AG04449 (cell line): ENCODE data around the gene PTPRM.
"Not testable (repeated sequence)": the region's sequence is repeated elsewhere in the genome, so short reads cannot be mapped to it uniquely, and the experiment has no call there.

ENCODE experiments used
- CTCF ChIA-PET: fragments of 350-600 bp; formaldehyde crosslinking; extraction: SDS; loops from one replicate; lab custom pipeline; 2021; ENCODE audit warnings: antibody characterized with exemption; lab: Yijun Ruan, JAX
- POLR2A ChIA-PET: fragments of 400-600, 350-600 bp; formaldehyde crosslinking; extraction: SDS; loops from one replicate; lab custom pipeline; 2020; ENCODE audit warnings: antibody characterized with exemption, inconsistent platforms; lab: Yijun Ruan, JAX
- DNase-seq: peaks from one replicate; pipeline ENCODE4 v3.0.0-alpha.2; 2010; ENCODE audit warnings: low read depth, low spot score
- H3K4me3 ChIP-seq: 2 replicates; pipeline ENCODE4 v1.5.1; 2011; ENCODE audit warnings: low read depth, mild to moderate bottlenecking, control low read depth, low read length
- CTCF ChIP-seq: IDR thresholded peaks from one replicate; pipeline ENCODE4 v1.5.1; 2011; ENCODE audit warnings: mild to moderate bottlenecking, moderate library complexity, low read length, control low read depth, inconsistent platforms; ENCODE audit not compliant: insufficient read depth; ENCODE audit errors: missing control alignments

The PTPRM gene

GRCh38 chr18:7953095-7953958 is 386.2 kb downstream of the PTPRM start:
- no peak overlapping the region for H3K4me3 ChIP-seq
- TF ChIP-seq CTCF: no peak
- POLR2A ChIA-PET: no interaction called here
- CTCF ChIA-PET: no interaction called here
- DNase-seq: no peak

DNA sequence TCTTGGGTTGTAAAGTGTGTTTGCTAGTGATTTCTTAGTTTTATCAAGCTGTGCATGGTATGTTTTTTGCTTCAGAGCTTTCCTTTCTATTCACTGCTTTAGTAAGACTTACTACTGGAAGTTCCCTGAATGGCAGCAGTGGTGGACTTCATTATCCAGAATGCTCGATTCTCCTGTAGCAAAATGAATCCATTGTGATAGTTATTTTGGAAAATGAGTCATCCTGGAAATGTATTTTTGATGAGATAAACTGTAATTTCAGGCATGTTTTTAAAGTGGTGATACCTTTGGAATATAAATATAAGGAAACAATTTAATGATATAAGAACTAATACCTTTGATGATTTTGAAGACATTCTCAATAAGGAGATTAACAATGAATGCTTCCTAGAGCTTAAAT is 387.1 kb downstream of the PTPRM start:
- ChIA-PET POLR2A (interaction anchor here (0.6 kb wide), 1 partner anchor 1129 kb away, joined by 3 read pairs; no protein-coding TSS in a partner anchor), CTCF (no interaction called here)
- no peak overlapping the region for H3K4me3 ChIP-seq
- TF ChIP-seq CTCF: no peak
- no peak for DNase-seq

DNA sequence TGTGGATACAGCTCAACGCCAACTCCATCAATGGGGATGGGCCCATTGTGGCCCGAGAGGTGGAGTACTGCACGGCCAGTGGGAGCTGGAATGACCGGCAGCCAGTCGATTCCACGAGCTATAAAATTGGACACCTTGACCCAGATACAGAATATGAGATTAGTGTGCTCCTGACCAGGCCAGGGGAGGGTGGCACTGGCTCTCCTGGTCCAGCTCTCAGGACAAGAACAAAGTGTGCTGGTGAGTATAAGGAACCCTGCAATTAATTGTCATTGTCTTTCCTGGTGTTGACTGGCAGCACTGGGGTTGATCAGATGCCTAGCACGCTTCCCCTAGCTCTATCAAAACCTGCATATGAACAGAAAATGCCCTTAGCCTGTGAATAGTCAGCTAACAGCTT is 388.1 kb downstream of the PTPRM start:
- POLR2A ChIA-PET: interaction anchor here (0.6 kb wide), 1 partner anchor 139 kb away, joined by 3 read pairs; no protein-coding TSS in a partner anchor
- no peak for DNase-seq
- no peak overlapping the region for H3K4me3 ChIP-seq
- TF ChIP-seq CTCF: no peak
- CTCF ChIA-PET: interaction anchor here (1.3 kb wide), 1 partner anchor 24 kb away, joined by 3 read pairs; no protein-coding TSS in a partner anchor

DNA sequence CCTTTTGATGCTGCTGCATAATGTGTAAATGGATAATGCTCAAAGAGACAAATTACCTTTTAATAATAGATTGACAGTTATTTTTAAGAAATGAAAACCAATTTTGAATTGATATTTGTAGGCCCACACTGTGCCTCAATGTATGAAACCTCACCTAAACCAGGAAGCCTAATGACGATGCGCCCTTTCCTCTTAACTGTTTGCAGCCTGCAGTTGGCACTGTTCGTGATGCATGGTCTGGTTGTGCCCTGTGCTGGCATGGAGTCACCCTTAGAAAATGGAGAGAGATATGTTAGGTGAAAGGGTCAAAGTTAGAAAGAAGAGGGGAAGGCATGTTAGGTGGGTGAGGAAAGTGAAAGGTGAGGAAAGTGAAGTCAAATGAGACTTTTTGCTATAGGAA is 390.2 kb downstream of the PTPRM start:
- ChIA-PET POLR2A (no interaction called here), CTCF (interaction anchor here (0.6 kb wide), 1 partner anchor 1244 kb away, joined by 3 read pairs; no protein-coding TSS in a partner anchor)
- DNase-seq: no peak
- no peak for TF ChIP-seq CTCF
- no peak overlapping the region for H3K4me3 ChIP-seq

DNA sequence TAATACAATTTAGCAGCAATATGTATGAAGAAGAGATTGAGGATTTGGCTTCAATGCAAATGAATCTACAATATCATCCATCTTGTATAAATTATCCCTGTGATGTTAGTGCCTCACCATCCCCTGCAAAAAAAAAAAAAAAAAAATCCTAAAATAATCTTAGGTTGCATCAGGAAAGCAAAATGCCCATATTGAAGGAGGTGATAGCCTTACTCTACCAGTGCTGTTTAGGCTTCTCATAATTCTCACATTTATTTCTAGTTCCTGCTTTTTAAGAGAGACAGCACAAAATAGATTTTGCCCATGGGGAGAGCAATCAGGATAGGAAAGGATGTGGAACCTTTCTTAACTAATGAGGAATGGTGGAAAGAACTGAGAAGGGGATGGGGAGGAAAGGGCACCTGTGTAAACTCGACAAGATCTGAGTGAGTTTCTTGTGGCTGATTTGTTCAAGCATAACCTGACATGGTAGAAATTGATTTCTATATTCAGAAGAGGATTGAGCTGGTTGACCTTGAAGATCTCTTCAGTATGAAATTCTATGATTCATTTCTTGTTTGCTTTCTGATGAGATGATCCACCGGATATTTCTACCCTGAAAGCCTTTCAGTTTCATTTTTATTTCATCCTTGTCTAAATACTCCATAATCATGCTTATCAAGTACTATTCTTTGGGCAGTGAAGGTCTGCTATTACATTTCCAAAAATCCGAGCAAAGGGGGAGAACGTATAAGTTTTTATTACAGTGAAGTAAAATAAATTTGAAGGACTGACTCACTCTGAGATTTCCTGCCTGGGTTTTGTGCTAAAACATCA is 391.2 kb downstream of the PTPRM start:
- no peak for TF ChIP-seq CTCF
- H3K4me3 ChIP-seq: peak overlapping the region; percentile 31
- no peak for DNase-seq
- CTCF ChIA-PET: no interaction called here
- POLR2A ChIA-PET: no interaction called here

- H3K4me3 ChIP-seq: no peak overlapping the region; the same call in 1 of the 2 replicates
- DNase-seq: no peak
- no peak for TF ChIP-seq CTCF
- ChIA-PET POLR2A (no interaction called here), CTCF (no interaction called here)
Measured at GRCh38 chr18:7958897-7959146, 391.7 kb downstream of the PTPRM start.

DNA sequence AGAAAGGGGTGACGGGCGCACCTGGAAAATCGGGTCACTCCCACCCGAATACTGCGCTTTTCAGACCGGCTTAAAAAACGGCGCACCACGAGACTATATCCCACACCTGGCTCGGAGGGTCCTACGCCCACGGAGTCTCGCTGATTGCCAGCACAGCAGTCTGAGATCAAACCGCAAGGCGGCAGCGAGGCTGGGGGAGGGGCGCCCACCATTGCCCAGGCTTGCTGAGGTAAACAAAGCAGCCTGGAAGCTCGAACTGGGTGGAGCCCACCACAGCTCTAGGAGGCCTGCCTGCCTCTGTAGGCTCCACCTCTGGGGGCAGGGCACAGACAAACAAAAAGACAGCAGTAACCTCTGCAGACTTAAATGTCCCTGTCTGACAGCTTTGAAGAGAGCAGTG is 399.6 kb downstream of the PTPRM start:
- H3K4me3 ChIP-seq, DNase-seq, CTCF ChIA-PET, POLR2A ChIA-PET: not testable (repeated sequence)
